ENCODE data around the gene PNKP.

PNKP gene

DNA sequence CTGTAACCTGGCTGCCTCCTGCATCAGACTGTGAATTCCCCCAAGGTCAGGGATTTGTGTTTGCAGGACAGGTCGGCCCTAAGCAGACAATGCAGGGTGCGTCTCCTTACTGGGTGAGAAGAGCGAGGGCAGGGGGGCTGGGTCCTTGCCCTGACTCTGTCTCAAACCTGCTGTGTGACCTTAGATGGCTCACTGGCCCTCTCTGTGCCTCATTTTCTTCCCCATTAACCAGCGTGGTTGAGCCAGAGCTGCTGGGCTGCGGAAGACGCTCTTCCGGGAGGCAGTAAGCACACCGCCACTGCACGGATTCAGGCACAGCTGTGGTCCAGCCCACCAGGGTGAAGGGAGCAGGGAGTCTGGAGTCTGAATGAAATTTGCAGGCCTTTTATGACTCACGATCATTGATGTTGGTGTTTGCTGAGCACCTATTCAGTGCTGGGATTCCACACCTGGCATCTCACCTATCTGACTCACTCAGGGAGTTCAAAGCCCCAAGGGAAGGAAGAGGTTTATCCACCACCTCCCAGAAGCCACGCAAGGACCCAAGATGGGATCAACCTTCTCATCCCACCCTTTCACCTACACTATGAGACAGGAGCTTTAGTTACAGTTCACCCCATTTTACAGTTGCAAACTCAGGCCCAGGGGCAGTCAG lies 7.3 kb upstream of the PNKP start:
- DNase-seq: no peak

DNA sequence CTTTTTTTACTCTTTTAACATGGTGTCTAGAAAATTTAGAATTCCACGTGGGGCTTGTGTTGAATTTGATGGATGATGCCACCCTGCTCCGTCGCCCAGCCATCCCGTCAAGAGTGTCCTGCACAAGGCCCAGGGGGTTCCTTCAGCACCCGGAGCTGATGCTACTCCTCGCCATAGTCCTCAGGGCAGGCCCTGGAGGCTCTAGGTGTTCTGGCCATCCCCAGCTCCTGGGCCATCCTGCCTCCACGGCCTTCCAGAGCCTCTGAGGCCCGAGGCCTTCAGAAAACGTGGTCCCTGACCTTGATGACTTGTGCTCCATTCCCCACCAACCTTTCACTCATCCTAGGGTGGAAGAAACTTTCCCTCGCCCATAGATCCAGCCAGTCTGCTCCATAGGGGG lies 6.5 kb upstream of the PNKP start:
- DNase-seq: no peak

DNA sequence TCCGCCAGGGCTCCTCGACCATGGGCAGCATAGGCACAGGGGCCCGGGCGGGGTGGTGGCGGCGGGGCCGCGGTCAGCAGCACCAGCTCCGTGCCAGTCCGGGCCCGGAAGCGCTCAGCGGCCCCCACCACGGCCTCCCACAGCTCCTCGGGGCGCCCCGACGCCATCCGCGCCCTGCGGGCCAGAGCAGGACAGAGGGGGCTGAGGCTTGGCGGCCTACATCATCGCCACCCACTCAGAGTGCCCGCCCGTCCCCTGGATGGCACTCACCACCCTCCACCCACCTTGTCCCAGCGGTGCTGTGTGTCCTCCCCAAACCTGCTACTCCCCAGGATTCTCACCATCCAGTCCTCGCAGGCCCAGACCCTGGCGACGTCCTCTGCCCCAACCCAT lies 5.7 kb upstream of the PNKP start:
- no peak for DNase-seq

DNA sequence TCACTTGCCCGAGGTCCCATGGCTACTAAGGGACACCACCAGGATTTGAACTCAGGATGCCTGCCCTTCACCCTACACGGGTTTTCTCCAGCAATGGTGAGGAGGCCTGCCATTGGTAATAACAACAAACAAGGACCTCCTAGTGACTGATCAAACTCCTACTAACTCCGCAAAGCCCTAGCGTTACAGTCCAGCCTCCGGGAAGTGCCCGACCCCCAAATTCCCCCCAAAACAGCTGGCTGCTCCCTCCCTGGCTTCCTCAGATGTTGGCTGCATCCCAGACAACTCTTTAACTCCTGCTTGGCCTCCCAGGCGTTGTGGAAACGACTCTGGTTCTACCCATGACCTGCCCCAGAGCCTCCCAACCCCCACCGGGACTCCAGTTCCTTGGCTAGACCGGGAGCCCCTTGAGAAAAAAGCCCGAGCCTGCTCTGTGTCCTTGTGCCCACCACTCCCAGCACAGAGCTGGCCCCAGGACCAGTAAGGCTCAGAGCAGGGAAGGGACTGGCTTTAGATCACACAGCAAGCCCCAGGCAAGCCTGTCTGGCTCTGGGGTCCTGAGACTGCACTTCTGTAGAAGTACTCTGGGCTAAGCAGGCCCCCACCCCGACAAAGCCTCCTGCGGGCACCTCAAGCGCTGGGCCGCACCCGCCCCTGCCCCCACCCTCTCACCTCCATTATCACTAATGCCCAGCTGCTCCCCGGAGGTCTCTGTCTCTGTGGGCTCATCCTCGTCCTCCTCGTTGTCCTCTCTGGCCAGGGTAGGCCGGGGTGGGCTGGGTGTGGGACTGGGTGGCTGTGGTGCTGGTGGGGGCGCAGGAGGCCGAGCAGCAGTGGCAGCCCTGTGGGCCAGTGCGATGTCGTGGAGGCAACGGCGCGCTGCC lies 5.1 kb upstream of the PNKP start:
- no peak for DNase-seq

DNA sequence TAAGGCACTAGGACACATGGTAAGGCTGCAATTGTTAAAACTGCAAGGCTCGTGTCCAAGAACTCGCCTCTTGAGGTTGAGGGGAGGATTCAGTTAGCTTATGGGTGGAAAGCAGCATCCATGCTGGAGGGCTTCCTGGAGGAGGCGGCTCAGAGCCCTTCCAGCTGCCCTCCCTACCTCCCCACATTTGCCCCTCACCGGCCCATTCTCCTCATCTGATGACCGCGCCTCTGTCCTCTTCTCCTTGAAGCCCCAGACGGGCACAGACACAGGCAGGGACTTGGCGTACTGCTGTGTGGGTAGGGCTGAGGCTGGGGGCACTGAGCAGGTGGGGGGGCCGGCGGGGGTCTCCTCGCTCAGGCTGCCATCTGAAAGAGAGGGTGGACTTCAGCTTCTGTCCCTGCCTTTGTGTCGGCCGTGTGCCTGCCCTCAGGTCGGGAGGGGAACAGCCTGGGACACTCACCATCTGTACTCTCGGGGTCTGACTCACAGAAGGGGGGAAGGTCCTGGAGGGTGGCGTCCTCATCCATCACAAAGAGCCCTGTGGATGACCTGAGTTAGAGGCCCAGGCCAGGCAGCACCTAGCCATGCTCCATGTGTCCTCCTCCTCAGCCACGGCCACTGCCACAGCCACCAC lies 4.1 kb upstream of the PNKP start:
- no peak for DNase-seq

DNA sequence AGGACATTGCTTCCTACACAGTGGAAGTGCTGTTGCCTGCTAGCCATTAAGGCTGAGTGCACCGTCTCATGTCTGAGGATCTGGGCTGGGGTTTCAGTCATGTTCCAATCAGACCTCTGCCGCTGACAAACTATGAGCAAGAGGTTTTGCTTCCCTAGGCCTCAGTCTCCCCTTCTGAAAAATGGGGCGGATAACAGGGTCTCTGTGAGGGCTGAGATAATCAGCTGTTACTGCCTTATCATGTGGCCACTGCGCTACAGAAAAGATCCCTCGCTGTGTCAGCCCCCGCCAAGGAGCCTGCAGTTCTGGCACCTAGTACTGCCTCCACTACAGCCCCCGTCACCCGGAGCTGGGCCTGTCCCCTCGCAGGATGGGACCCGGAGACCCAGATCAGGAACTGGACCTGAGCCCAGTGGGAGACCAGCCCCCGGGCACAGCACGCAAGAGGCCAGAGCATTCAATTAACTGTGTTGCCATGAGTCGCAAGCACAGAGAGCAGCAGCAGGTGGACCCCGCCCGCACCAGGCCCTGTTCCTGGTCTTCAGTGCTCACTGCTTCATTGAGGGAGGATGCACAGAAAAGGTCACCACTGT lies 3.0 kb upstream of the PNKP start:
- no peak for DNase-seq

DNA sequence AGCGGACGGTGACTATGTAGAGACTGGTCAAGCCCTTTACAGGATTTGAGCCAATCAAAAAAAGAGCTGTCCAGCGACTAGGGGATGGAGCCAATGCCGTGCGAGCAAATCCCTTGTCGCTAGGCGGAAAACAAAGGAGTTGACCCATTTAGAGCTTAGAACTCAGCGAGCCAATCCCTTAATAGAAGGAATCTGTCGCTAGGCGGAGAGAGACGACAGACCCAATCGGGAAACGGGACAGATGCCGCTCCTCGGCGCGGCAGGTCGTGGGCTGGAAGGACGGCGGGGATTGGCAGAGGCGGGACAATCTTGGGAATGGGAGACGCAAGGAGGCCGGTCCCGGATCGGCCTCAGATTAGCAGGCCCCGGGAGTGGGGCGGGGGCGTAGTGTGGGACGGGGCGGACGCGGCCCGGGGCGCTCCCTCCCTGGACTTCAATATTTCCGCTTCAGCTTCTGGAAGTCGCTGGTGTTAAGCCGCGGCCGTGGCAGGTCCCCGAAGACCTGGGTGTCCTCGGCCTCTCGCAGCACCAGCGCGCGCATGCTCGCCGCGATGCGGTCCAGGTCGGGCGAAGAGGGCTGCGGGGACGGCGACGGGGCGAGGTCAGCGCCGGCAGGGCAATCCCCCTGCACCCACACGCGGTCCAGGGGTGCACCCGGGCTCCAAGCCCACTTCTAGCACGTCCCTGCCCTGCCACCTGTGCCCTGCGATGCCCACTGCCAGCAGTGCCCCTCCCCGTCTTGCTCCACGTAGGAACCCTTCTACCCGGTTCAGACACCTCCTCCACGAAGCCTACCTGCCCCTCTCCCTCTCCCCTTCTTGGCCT lies 2.3 kb upstream of the PNKP start:
- DNase-seq: peak; percentile 100

DNA sequence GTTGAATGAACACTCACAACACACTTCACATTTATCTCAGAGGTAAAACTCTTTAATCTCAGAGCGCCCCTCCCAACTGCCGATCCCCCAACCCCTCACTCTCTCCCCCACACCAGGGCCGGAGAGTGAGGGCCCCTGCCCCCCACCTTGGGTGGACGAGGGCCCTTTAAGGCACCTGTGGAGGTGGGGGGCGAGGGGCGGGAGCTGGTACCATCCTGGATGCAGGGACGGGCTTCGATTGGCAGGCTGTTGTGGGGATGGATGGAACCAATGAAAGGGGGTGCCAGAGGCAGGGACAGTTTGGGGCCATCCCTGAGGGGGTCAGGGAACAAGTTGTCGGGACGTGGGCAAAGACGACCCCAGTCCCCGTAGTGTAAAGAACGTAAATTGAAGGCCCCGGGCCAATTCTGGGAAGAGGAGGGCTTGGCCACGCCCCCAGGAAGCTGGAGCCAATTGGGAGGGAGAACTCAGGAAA lies 1.7 kb upstream of the PNKP start:
- DNase-seq: no peak

DNA sequence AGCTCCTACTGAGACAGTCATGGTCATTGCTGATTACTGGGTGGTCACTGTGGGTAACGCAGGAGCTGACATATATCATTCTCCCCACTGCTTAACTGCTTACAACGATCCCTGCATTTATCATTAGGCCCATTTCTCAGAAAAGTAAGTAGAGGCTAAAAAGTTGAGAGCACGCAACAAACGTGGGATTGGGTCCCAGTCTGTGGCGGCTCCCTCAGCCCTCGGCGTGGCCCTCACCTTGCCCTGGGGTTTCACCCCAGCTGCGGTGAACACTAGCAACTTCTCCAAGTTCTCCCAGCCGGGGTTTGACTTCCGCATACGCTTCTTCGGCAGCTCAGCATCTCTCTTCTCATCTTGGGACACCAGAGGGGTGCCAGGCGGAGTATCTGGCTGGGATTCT lies 2.5 kb downstream of the PNKP start:
- no peak for DNase-seq

DNA sequence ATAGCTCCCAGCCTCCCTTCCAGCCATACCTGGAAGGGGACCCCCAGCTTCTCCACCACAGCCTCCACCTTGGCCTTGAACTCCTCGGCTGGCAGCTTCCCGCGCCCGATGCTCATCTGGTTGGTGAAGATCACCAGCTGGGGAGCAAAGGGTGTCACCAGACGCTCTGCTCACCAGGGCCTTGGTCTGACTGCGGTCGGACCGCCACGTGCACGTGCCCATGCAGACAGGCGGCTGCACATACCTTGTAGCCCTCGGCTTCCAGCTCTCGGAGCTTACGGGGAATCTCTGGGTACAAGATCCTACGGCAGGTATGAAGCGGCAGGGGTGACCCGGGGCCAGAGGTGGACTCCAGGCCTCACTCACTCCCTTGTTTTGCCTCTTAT lies 3.4 kb downstream of the PNKP start:
- no peak for DNase-seq

DNA sequence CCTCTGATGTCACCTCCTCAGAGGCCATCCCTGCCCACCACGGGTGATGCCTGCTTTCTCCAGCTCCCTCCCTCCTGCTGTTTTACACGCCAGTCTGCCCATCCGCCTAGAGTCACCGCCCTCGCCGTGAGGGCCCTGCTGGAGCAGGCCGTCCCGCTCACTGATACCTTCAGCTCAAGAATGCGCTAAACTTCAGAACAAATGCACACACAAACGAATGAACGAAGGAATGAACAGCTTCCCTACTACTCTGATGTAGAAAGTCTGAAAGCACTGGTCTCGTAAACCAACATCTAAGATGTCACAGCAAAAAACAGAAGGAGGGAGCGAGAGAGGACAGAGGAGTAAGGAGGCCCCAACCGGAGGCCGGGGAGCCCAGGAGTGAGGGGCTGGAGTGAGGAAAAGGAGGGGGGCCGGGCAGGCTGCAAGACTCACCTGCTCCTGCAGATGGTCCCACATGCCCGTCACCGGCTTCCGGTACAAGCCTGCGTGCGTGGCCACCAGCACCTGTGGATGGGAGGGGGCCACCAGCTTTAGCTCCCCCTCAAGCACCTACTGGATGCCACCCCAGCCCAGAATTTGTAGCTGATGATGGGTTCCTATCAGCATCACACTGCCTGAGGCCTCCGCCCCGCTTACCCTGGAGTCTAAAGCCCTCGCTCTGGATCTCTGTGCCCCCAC lies 4.0 kb downstream of the PNKP start:
- no peak for DNase-seq

DNA sequence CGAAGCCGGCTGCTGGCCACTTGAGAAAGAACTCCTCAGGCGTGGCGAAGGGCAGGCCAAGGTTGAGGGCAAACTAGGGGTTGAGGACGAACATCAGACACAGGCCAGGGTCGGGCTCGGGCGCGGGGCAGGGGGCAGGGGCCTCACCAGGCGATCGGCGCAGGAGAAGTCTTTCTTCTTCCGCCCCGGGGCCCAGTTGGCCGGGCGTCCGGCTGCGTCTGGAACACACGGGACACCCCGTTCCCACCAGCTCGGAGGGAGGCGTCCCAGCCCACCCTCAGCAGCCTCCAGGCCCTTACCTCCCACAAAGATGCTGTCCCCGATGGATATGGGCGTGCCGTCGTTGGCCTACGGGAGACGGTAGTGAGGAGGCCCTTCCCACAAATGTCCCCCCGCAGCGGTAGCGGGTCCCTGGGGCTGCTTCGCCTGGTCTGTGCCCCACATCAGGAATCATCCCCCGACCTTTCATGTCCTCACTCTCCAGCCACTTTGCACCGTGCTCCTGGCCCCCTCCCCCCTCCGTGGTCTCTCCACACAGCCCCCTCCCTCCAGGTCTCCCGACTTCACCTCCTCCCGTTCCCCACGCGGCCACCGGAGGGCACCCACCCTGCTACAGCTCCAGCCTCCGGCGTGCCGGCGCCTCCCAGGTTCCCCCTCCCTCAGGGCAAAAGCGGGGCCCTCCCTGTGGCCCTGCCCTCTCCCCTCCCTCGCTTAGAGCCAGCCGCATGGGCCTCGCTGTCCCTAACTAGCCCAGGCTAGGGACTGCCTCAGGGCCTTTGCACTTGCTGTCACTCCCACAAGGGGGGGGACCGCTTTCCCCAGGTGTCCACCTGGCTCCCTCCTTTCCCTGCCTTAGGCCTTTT lies 4.8 kb downstream of the PNKP start:
- DNase-seq: no peak

DNA sequence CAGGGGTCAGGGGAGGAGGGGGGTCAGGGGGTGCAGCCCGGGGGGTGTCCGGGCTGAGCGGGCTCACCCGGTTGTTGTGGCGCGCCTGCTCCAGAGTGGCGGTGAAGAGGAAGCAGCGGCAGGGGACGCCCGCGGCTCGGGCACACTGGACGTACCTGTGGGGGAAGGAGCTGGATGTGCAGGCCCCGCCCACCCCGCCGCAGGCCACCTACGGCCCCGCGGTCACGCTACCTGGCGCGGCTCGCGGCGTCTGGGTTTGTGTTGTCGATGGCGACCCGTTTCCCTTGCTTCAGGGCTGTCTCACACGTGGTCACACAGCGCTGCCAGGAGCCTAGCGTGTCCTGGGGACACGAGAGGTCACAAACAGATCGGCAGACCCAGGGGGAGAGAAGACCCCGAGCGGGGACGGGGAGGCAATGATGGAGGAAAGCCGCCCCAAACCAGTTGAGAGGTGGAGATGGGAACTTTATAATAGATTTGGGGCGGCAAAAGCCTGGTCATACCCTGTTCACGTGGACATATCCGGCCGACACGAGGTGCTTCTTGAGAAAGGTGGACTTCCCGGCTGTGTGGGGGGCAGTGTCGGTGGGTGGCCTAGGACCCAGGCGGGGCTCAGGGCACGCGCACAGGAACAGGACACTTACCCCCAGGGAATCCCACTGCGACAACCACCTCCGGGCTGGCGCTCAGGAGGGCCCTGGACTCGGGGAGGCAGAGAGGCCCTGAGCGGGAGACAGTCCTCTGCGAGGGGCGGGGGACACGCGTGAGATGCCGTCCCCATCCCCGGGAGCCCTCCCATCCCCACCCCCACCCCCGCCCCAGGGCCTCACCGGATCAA lies 5.6 kb downstream of the PNKP start:
- DNase-seq: no peak

DNA sequence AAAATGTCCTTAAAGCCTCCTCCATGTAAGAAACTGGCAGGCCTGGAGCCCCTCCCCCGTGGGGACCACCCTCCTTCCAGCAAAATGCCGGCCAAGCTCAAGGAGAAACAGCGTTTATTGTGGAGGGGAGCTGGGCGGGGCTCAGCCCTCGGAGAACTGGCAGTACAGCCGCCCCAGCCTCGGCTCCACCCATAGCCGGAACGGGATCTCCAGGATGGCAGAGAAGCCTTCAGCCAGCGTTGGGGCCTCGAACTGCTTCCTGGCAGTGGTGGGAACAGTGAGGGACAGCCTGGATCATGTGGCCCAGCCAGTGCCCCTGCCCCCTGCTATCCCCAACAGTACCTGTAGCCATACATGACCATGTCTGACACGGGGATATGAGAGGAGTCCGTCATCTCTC lies 6.3 kb downstream of the PNKP start:
- no peak for DNase-seq

DNA sequence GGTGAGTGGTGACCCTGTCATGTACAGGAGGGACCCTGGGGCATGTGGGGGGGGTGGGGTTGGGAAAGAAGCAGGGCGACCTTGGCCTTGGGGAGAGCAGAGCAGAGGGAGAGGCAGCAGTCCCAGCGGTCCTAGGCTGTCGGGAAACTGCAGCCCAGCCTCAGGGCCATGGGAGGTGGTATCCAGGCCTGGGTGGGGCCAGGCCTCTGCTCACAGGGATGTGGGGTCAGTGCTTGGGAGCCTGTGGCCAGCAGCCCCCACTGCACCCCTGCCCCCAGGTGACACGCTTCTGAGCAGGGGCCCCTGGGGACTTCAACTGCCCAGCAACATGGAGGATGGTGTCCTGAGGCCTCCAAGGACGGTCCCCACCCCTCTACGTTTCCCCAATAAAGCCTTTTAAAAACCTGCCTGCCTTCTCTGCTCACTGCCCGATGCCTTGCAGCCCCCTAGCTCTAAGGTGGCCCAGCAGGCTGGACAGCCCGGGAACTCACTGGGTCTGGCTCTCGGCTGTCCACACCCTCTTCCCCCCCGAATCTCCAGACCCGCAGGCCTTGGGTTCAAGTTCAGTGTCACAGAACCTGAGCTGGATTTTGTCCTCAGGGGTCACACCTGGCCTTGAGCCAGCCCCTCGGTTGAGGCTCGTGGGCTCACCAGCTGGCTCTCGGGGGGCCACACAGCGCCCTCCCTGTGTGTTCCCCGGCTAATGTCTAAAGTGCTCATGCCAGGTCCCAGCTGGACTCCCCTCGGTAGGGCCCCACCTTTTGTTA lies 6.9 kb downstream of the PNKP start:
- DNase-seq: no peak

DNA sequence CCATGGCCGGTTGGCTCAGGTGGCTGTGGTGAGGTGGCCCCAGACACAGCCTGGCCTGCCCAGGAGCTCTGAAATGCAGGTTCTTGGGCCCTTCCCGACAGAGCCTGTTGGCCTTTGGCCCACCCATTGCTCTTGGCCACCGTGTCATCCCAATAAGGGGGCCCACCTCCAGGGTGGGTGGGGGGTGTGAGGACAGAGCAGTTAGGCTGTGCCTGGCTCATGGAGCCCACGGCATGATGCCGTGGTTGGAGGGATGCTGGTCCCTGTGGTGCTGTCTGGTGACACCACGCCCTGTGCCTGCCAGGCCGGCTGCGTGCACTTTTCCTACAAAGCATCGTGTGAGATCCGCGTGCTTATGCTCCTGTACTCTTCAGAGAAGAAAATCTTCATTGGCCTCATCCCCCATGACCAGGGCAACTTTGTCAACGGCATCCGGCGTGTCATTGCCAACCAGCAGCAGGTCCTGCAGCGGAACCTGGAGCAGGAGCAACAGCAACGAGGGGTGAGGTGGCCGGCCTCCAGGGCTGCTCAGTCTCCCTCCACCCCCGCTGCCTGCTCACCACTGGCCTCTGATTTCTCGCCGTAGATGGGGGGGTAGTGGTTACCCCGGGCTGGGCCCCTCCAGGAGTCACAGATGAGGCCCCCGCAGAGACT lies 7.6 kb downstream of the PNKP start:
- no peak for DNase-seq

DNA sequence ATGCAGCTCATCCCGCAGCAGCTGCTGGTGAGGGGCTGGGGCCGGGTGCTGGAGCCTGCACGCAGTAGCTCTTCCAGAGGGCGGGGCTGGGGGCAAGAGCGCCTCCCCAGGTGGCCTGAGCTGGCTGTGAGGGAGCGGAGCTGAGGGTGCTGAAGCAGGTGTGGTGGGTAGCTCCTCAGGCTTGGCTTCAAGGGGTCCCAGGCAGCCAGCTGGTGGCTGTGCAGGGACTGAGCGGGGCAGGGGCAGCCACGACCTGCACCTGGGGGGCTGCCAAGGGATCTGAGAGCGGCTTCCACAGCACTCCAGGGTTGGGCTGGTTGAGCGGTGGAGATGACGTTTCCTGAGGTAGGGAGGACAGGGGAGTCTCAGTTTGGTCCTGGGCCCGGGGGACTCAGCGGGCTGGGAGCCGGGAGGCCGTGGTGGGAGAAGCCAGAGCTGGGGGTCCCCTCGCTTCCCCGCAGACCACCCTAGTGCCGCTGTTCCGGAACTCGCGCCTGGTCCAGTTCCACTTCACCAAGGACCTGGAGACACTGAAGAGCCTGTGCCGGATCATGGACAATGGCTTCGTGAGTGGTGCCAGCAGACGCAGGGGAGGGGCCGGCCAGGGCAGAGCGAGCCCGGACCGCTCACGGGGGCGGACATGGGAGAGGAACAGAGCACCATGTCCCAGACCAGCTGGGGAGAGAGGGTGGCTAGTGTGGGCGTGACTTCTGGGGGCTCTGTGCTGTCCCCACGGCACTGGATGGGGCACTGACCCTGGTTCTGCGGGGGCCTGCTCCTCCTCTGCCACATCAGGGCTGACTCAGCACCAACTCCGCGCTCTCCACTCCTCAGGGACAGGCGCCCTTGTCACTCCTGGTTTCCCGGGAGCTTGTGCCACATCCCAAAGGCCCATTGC lies 9.0 kb downstream of the PNKP start:
- no peak for DNase-seq

DNA sequence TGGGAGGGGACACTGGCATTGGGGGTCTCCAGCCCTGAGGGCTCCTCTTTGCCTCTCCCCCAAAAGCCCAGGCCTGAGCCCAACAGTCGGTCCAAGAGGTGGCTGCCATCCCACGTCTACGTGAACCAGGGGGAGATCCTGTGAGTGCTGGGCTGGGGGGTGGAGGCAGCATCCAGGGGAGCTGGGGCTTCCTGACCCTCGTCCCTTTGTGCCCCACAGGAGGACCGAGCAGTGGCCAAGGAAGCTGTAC lies 9.6 kb downstream of the PNKP start:
- DNase-seq: no peak
